Measurements from ENCODE around the gene ADAMTS15.

The ADAMTS15 gene

DNA sequence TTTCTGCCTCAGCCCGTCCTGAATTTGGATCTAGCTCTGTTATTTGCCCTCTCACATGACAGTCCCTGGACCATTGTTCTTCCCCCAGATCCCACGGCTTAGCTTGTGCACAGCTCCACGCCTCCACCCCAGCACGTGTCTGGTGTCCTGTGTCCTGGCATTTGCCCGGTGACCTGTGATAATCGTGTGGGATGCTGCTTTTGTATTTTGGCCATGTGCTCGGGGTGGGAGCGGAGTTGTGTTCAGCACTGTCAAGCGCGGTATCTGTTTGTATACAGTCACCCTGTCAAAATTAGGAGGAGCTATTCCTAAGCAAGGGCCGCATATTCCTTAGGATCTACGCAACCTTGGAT, 31.9 kb upstream of the ADAMTS15 start:
- no peak for DNase-seq (ENCODE audit: low spot score)
- no peak overlapping the region for H3K27ac ChIP-seq
- TF ChIP-seq, protein P1, sequence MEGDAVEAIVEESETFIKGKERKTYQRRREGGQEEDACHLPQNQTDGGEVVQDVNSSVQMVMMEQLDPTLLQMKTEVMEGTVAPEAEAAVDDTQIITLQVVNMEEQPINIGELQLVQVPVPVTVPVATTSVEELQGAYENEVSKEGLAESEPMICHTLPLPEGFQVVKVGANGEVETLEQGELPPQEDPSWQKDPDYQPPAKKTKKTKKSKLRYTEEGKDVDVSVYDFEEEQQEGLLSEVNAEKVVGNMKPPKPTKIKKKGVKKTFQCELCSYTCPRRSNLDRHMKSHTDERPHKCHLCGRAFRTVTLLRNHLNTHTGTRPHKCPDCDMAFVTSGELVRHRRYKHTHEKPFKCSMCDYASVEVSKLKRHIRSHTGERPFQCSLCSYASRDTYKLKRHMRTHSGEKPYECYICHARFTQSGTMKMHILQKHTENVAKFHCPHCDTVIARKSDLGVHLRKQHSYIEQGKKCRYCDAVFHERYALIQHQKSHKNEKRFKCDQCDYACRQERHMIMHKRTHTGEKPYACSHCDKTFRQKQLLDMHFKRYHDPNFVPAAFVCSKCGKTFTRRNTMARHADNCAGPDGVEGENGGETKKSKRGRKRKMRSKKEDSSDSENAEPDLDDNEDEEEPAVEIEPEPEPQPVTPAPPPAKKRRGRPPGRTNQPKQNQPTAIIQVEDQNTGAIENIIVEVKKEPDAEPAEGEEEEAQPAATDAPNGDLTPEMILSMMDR (conservative IDR thresholded peaks at IDR 0.05; ENCODE audit: low read depth): no peak
- POLR2A ChIA-PET (ENCODE audit: low non-redundant PET): no interaction called here
- CTCF ChIA-PET: interaction anchor here (1.4 kb wide), 1 partner anchor 18 kb away, joined by 5 read pairs; no protein-coding TSS in a partner anchor

DNA sequence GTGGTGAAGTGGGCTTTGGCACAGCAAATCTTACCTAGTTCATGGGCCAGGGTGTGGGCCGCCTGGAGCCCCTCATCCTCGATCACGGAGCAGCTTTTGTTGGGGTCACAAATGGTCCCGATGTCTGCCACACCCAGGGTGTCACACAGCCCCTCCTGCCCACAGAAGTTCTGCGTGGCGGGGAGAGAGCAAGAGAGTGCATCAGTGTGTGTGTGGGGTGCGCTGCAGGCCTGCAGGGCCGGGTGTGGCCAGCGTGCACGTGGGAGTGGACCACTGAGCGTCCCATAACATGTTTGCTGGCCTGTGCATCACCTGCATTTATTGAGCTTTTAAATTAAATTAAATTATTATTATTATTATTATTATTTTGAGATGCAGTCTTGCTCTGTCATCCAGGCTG, 31.5 kb upstream of the ADAMTS15 start:
- no peak for DNase-seq (ENCODE audit: low spot score)
- POLR2A ChIA-PET (ENCODE audit: low non-redundant PET): no interaction called here
- CTCF ChIA-PET: interaction anchor here (1.4 kb wide), 1 partner anchor 18 kb away, joined by 5 read pairs; no protein-coding TSS in a partner anchor

GRCh38 chr11:130418210-130418609, 30.2 kb upstream of the ADAMTS15 start:
- no peak for DNase-seq (ENCODE audit: low spot score)
- POLR2A ChIA-PET (ENCODE audit: low non-redundant PET): no interaction called here
- CTCF ChIA-PET: interaction anchor here (0.6 kb wide), 2 partner anchors 41 to 301 kb away, joined by 3 read pairs; no protein-coding TSS in a partner anchor
- TF ChIP-seq, protein P1 (conservative IDR thresholded peaks at IDR 0.05; ENCODE audit: low read depth): no peak
- no peak overlapping the region for H3K27ac ChIP-seq

More for the DNA sequence above, 31.5 kb upstream of the ADAMTS15 start:
- no peak overlapping the region for H3K27ac ChIP-seq
- TF ChIP-seq, protein P1 (conservative IDR thresholded peaks at IDR 0.05; ENCODE audit: low read depth): no peak

- H3K27ac ChIP-seq: no peak overlapping the region
- POLR2A ChIA-PET (ENCODE audit: low non-redundant PET): no interaction called here
- CTCF ChIA-PET: no interaction called here
- no peak for DNase-seq (ENCODE audit: low spot score)
- TF ChIP-seq, protein P1 (conservative IDR thresholded peaks at IDR 0.05; ENCODE audit: low read depth): no peak
Observed at GRCh38 chr11:130418756-130419155, 29.7 kb upstream of the ADAMTS15 start.

GRCh38 chr11:130420478-130421198, 27.8 kb upstream of the ADAMTS15 start:
- TF ChIP-seq, protein P1 (conservative IDR thresholded peaks at IDR 0.05; ENCODE audit: low read depth): no peak
- ChIA-PET CTCF (interaction anchor here (0.7 kb wide), 1 partner anchor 1248 kb away, joined by 3 read pairs; no protein-coding TSS in a partner anchor), POLR2A (ENCODE audit: low non-redundant PET) (no interaction called here)
- H3K27ac ChIP-seq: no peak overlapping the region
- no peak for DNase-seq (ENCODE audit: low spot score)

- H3K27ac ChIP-seq: no peak overlapping the region
- TF ChIP-seq, protein P1 (conservative IDR thresholded peaks at IDR 0.05; ENCODE audit: low read depth): no peak
- DNase-seq (ENCODE audit: low spot score): no peak
- ChIA-PET CTCF (interaction anchor here (0.7 kb wide), 1 partner anchor 1248 kb away, joined by 3 read pairs; no protein-coding TSS in a partner anchor), POLR2A (ENCODE audit: low non-redundant PET) (no interaction called here)
Observed at GRCh38 chr11:130421199-130421585, 27.3 kb upstream of the ADAMTS15 start.
